Kidney epithelial cell (primary cell): Measurements from ENCODE around the gene ZNF69. TPM values are rescaled to one million over a fixed set of nuclear protein-coding genes. Genes with fewer than 3 reads are reported as not detected.

Experiments used
- DNase-seq: peaks from one replicate; pipeline ENCODE4 v3.0.0-alpha.2; 2010; ENCODE audit warnings: low read depth
- H3K27me3 ChIP-seq: 2 replicates; pipeline ENCODE4 v1.6.0; 2011; ENCODE audit warnings: low read length; ENCODE audit not compliant: control insufficient read depth, insufficient read depth
- H3K36me3 ChIP-seq: 2 replicates; pipeline ENCODE4 v1.5.1; 2011; ENCODE audit warnings: low read length; ENCODE audit not compliant: control insufficient read depth, insufficient read depth
- H3K4me3 ChIP-seq: 2 replicates; pipeline ENCODE4 v1.5.1; 2011; ENCODE audit warnings: low read depth, mild to moderate bottlenecking, control low read depth, low read length
- total RNA-seq: library from RNA; depleted of rRNA; stranded (reverse); fragments of >200 nt; gene quantifications from 2 replicates; pipeline ENCODE4 v1.2.3, GENCODE V29; 2015
- TF ChIP-seq, protein P1 (sequence below): IDR thresholded peaks from 2 replicates; pipeline ENCODE4 v1.5.1; 2011; ENCODE audit warnings: mild to moderate bottlenecking, moderate library complexity, low read length, control low read depth, inconsistent platforms; ENCODE audit not compliant: insufficient read depth, poor library complexity, severe bottlenecking

Gene ZNF69
- total RNA-seq, 1 donor from 2014 or later: 15.8 TPM

DNA sequence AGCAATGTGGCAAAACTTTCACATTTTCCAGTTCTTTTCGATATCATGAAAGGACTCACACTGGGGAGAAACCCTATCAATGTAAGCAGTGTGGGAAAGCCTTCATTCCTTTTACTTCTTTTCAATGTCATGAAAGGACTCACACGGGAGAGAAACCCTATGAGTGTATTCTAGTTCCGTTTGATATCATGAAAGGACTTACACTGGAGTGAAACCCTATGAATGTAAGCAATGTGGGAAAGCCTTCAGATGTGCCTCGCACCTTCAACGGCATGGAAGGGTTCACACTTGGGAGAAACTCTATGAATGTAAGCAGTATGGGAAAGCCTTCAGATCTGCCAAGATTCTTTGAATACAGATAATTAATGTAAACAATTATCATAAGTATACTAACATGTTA is 62.7 kb downstream of the ZNF69 start:
- Histone ChIP-seq H3K4me3 (no peak overlapping the region), H3K36me3 (peaks cover 5% of the 10 kb centered on the region), H3K27me3 (no peaks in the 10 kb centered on the region)
- no peak for DNase-seq
- TF ChIP-seq, protein P1, sequence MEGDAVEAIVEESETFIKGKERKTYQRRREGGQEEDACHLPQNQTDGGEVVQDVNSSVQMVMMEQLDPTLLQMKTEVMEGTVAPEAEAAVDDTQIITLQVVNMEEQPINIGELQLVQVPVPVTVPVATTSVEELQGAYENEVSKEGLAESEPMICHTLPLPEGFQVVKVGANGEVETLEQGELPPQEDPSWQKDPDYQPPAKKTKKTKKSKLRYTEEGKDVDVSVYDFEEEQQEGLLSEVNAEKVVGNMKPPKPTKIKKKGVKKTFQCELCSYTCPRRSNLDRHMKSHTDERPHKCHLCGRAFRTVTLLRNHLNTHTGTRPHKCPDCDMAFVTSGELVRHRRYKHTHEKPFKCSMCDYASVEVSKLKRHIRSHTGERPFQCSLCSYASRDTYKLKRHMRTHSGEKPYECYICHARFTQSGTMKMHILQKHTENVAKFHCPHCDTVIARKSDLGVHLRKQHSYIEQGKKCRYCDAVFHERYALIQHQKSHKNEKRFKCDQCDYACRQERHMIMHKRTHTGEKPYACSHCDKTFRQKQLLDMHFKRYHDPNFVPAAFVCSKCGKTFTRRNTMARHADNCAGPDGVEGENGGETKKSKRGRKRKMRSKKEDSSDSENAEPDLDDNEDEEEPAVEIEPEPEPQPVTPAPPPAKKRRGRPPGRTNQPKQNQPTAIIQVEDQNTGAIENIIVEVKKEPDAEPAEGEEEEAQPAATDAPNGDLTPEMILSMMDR: no peak

Other genes starting within 250 kb of the ZNF69 start
- gene ZNF823, start 148.8 kb upstream of the ZNF69 start, total RNA-seq: 4.0 and 6.0 TPM in 2 replicates
- 3.4 and 5.1 TPM in 2 replicates for gene ZNF441, start 120.8 kb upstream of the ZNF69 start, total RNA-seq
- 0.48 and 4.6 TPM in 2 replicates for gene ZNF491, start 89.3 kb upstream of the ZNF69 start, total RNA-seq
- 5.1 and 5.2 TPM in 2 replicates for gene ZNF440, start 73.5 kb upstream of the ZNF69 start, total RNA-seq
- 5.3 and 5.5 TPM in 2 replicates for gene ZNF439, start 39.1 kb upstream of the ZNF69 start, total RNA-seq
- 4.4 and 4.5 TPM in 2 replicates for gene ZNF700, start 37.3 kb downstream of the ZNF69 start, total RNA-seq
- 0.54 and 1.3 TPM in 2 replicates for gene ZNF763, start 77.3 kb downstream of the ZNF69 start, total RNA-seq
- gene ZNF433, start 147.9 kb downstream of the ZNF69 start, total RNA-seq: 3.2 and 10.3 TPM in 2 replicates
- gene ZNF878, start 165.2 kb downstream of the ZNF69 start, total RNA-seq: 0.07 and 0.67 TPM in 2 replicates
- gene ZNF844, start 176.9 kb downstream of the ZNF69 start, total RNA-seq: 4.1 and 4.7 TPM in 2 replicates